HepG2 (cell line): ENCODE measurements around the gene SEC16A. TPM values are rescaled to one million over a fixed set of nuclear protein-coding genes. Genes with fewer than 3 reads are reported as not detected.

ENCODE experiments used
- ATF7-NPFF ChIP-seq: sonication (generic); formaldehyde crosslinking; IDR thresholded peaks from 2 replicates; pipeline ENCODE4 v1.8.1; 2023; ENCODE audit warnings: mild to moderate bottlenecking, low read depth, missing genetic modification reagents, moderate library complexity
- CBX1 ChIP-seq: IDR thresholded peaks from one replicate; pipeline ENCODE4 v1.6.1; 2016; ENCODE audit warnings: antibody characterized with exemption, low read depth
- HOMEZ ChIP-seq: IDR thresholded peaks from 2 replicates; pipeline ENCODE4 v1.6.1; 2016; ENCODE audit warnings: low read depth
- HOXA9 ChIP-seq: sonication (generic); formaldehyde crosslinking; IDR thresholded peaks from 2 replicates; pipeline ENCODE4 v1.8.1; 2022; ENCODE audit warnings: missing genetic modification reagents, mild to moderate bottlenecking, moderate library complexity, borderline replicate concordance
- PBX3 ChIP-seq: sonication (generic); formaldehyde crosslinking; IDR thresholded peaks from 2 replicates; pipeline ENCODE4 v1.8.1; 2023; ENCODE audit warnings: missing genetic modification reagents, inconsistent platforms, borderline replicate concordance
- PCBP1 ChIP-seq: fragments of 200-400 bp; formaldehyde crosslinking; IDR thresholded peaks from 2 replicates; pipeline ENCODE4 v1.6.1; 2017; ENCODE audit warnings: mild to moderate bottlenecking, low read depth, low read length, borderline replicate concordance
- POLR2G ChIP-seq: fragments of 200-400 bp; formaldehyde crosslinking; IDR thresholded peaks from 2 replicates; pipeline ENCODE4 v1.6.1; 2018; ENCODE audit warnings: mild to moderate bottlenecking, low read depth, low read length, moderate library complexity
- SOX6 ChIP-seq, 2 experiments: fragments of 450-650 bp in 1 of 2; sonication (generic) in 1 of 2; formaldehyde crosslinking in 1 of 2; IDR thresholded peaks; 2 replicates each; pipeline versions ENCODE4 v1.4.0 to v1.6.1; 2017 to 2020; ENCODE audit warnings: antibody characterized with exemption in 1 of 2, mild to moderate bottlenecking in 1 of 2, missing genetic modification reagents in 1 of 2
- ZBED4 ChIP-seq: sonication (generic); formaldehyde crosslinking; IDR thresholded peaks from 2 replicates; pipeline ENCODE4 v1.4.0; 2020; ENCODE audit warnings: missing genetic modification reagents, borderline replicate concordance
- ZNF142 ChIP-seq: sonication (generic); formaldehyde crosslinking; IDR thresholded peaks from 2 replicates; pipeline ENCODE4 v1.4.0; 2020; ENCODE audit warnings: missing genetic modification reagents
- ZNF337 ChIP-seq: sonication (generic); formaldehyde crosslinking; IDR thresholded peaks from 2 replicates; pipeline ENCODE4 v1.5.1; 2020; ENCODE audit warnings: missing genetic modification reagents, low read depth, mild to moderate bottlenecking, borderline replicate concordance
- ZNF44 ChIP-seq: sonication (generic); formaldehyde crosslinking; IDR thresholded peaks from 2 replicates; pipeline ENCODE4 v1.5.1; 2020; ENCODE audit warnings: mild to moderate bottlenecking, missing genetic modification reagents
- ZNF547 ChIP-seq: sonication (generic); formaldehyde crosslinking; IDR thresholded peaks from 2 replicates; pipeline ENCODE4 v1.5.1; 2020; ENCODE audit warnings: mild to moderate bottlenecking, missing genetic modification reagents
- ZNF7 ChIP-seq: IDR thresholded peaks from 2 replicates; pipeline ENCODE4 v1.6.1; 2016; ENCODE audit warnings: missing biosample characterization, missing genetic modification reagents
- ZSCAN29 ChIP-seq: sonication (generic); formaldehyde crosslinking; conservative IDR thresholded peaks from 2 replicates; pipeline ENCODE4 v1.4.0; 2020; ENCODE audit warnings: mild to moderate bottlenecking, missing genetic modification reagents
- polyA plus RNA-seq, 8 experiments: library from polyadenylated mRNA; depleted of rRNA in 3 of 8; stranded (reverse) in 7 of 8; unstranded in 1 of 8; fragments of >200 nt; fragmentation: Illumina TruSeq in 4 of 8; extraction: Trizol in 4 of 8; gene quantifications; 2 replicates each; pipeline versions ENCODE4 v1.2.1 to v1.2.3, GENCODE V29; 2011 to 2016; ENCODE audit warnings: low read depth in 4 of 8, missing spikeins in 1 of 8, mixed read lengths in 1 of 8; ENCODE audit not compliant: insufficient read depth in 1 of 8
- total RNA-seq, 5 experiments: library from RNA; depleted of rRNA; stranded (reverse); fragments of >200 nt; fragmentation: Illumina TruSeq; extraction: Trizol; gene quantifications; 2 replicates each; pipeline ENCODE4 v1.2.3, GENCODE V29; 2016; ENCODE audit warnings: low read depth in 1 of 5

SEC16A gene
- total and polyA plus RNA-seq, 2 of the 13 experiments (the other 11 are each of a cell fraction or from before 2014, with no cell fraction given), result 15.9 to 18.9 TPM

- TF ChIP-seq ZBED4 (CRISPR knock-in tag) (no peak), ZNF142 (CRISPR knock-in tag) (no peak; the same call in 1 of the 2 replicates), ZNF337 (CRISPR knock-in tag) (no peak), ZNF547 (CRISPR knock-in tag) (peak; percentile 9; the same call in 1 of the 2 replicates), HOMEZ (CRISPR knock-in tag) (no peak), PCBP1 (no peak), SOX6 (IDR thresholded peaks at IDR 0.05) (no peak), SOX6 (CRISPR knock-in tag; IDR thresholded peaks at IDR 0.05) (no peak), ZNF44 (CRISPR knock-in tag) (no peak), ZSCAN29 (no peak), POLR2G (no peak), CBX1 (no peak), PBX3 (no peak), HOXA9 (no peak), ZNF7 (CRISPR knock-in tag) (no peak), ATF7-NPFF (CRISPR knock-in tag) (no peak)
Observed at GRCh38 chr9:136484153-136485048, 1.6 kb upstream of the SEC16A start (continued).
